Fibroblast of the conjunctiva (primary cell): ENCODE data around the gene FAM149B1.
A peak's percentile ranks its signal among the peaks of the same experiment; 100 is the strongest.
"Not testable (repeated sequence)": the region's sequence is repeated elsewhere in the genome, so short reads cannot be mapped to it uniquely, and the experiment has no call there.

Experiments used
- DNase-seq: peaks from one replicate; pipeline ENCODE4 v3.0.0-alpha.2; 2010; ENCODE audit warnings: low read depth

FAM149B1 gene

GRCh38 chr10:73167783-73168464 lies at the start of gene FAM149B1, which contains the start of gene ECD:
Gene FAM149B1 (plus strand): TSS chr10:73168119. CDS start chr10:73168340, 221 bp downstream.
Gene ECD (minus strand): TSS chr10:73168008. CDS start chr10:73163937, 4,071 bp downstream.
- peak; percentile 76 for DNase-seq

- DNase-seq = no peak
Measured at GRCh38 chr10:73119457-73119856, 48.5 kb upstream of the FAM149B1 start.

GRCh38 chr10:73119952-73120351 lies 48.0 kb upstream of the FAM149B1 start:
- DNase-seq = no peak

- DNase-seq = no peak
Measured at GRCh38 chr10:73126343-73126742, 41.6 kb upstream of the FAM149B1 start.

- DNase-seq = no peak
Measured at GRCh38 chr10:73131301-73131700, 36.6 kb upstream of the FAM149B1 start.

GRCh38 chr10:73131913-73132686 lies 35.8 kb upstream of the FAM149B1 start:
- no peak for DNase-seq

GRCh38 chr10:73134727-73135126 lies 33.2 kb upstream of the FAM149B1 start:
- no peak for DNase-seq

GRCh38 chr10:73136627-73137026 lies 31.3 kb upstream of the FAM149B1 start:
- no peak for DNase-seq

- no peak for DNase-seq
Measured at GRCh38 chr10:73139251-73139650, 28.7 kb upstream of the FAM149B1 start.

GRCh38 chr10:73141603-73142002 lies 26.3 kb upstream of the FAM149B1 start:
- no peak for DNase-seq

- not testable (repeated sequence) for DNase-seq
Measured at GRCh38 chr10:73150633-73151413, 17.1 kb upstream of the FAM149B1 start.

- DNase-seq = no peak
Measured at GRCh38 chr10:73152009-73152408, 15.9 kb upstream of the FAM149B1 start.

GRCh38 chr10:73156054-73156453 lies 11.9 kb upstream of the FAM149B1 start:
- DNase-seq = no peak

GRCh38 chr10:73159038-73159648 lies 8.8 kb upstream of the FAM149B1 start:
- DNase-seq = peak; percentile 31

- no peak for DNase-seq
Measured at GRCh38 chr10:73161079-73161478, 6.8 kb upstream of the FAM149B1 start.

GRCh38 chr10:73161662-73162061 lies 6.3 kb upstream of the FAM149B1 start:
- no peak for DNase-seq

GRCh38 chr10:73163096-73163495 lies 4.8 kb upstream of the FAM149B1 start:
- DNase-seq = peak; percentile 1

GRCh38 chr10:73166972-73167371 lies 947 bp upstream of the FAM149B1 start:
- no peak for DNase-seq

GRCh38 chr10:73167458-73167782 lies 499 bp upstream of the FAM149B1 start:
- DNase-seq = no peak

- no peak for DNase-seq
Measured at GRCh38 chr10:73168465-73168803, 515 bp downstream of the FAM149B1 start.

- no peak for DNase-seq
Measured at GRCh38 chr10:73169320-73169719, 1.4 kb downstream of the FAM149B1 start.

- DNase-seq = no peak
Measured at GRCh38 chr10:73172867-73173266, 4.9 kb downstream of the FAM149B1 start.
